ENCODE data around the gene SLC25A19.
"Not testable (repeated sequence)": the region's sequence is repeated elsewhere in the genome, so short reads cannot be mapped to it uniquely, and the experiment has no call there.

Gene SLC25A19

DNA sequence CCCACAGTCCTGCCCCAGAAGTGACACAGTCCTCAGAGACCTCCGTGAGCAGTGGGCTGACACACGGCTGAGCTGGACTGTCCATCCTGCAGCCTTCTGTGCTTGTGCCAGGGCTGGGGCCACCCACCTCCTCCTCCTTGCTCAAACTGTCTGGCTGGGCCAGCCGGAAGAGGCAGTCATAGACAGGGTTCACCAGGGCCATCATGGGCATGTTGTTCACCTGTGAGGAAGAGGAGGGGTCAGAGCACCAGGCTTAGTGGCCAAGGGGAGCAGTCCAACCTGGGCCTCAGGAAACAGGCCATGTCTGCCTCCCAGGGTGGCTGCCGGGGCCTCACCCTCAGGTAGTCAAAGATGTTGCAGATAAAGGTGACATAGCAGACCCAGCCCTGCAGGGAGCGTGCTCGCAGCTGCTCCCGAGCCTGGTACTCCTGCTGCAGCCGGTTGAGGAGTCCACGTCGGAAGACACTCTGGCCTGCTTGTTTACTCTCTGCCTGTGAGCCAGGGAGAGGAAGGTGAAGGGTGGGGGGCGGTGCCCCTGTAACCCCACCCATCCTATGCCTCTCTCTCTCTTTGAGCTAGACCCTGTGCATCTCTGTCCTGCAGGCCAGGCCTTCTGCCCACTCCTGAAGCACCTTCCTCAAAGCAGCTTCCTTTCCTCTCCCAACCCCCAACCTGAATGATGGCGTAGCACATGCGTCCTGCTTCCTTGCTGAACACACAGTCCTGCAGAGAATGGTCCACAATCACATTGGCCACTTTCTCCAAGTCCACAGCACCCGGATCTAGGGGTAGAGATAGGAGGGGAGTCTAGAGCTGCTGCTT lies 21.6 kb downstream of the SLC25A19 start:
- H2AFZ ChIP-seq (ENCODE audit: low read length, unreplicated experiment): no peak overlapping the region
- peaks cover 9% of the 10 kb centered on the region for H3K79me2 ChIP-seq (ENCODE audit: control insufficient read depth, insufficient read depth, low read length, unreplicated experiment)
- no peak overlapping the region for H3K4me3 ChIP-seq (ENCODE audit: low read depth, low read length)
- no peak overlapping the region for H3K27ac ChIP-seq (ENCODE audit: low read depth, low read length)
- H3K27me3 ChIP-seq (ENCODE audit: insufficient read depth, low read length): no peaks in the 10 kb centered on the region
- H3K36me3 ChIP-seq (ENCODE audit: insufficient read depth, low read length): peaks cover 9% of the 10 kb centered on the region; the same call in 1 of the 2 replicates
- H3K4me1 ChIP-seq (ENCODE audit: control insufficient read depth, insufficient read depth, low read length, unreplicated experiment): peaks cover 20% of the 10 kb centered on the region

DNA sequence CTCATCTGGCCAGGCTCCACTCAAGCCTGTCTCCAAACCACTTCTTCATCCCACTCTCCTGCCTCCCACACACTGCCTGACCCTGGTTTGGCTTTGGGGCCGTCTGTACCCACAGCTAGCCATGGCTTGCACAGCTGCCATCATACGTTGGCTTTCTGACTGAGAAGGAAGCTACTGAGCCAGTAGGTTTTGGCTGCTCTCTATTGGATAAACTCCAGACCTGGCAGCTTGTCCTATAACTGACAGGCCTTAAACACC lies 22.2 kb downstream of the SLC25A19 start:
- H3K27ac ChIP-seq (ENCODE audit: low read depth, low read length): no peak overlapping the region
- peaks cover 15% of the 10 kb centered on the region for H3K79me2 ChIP-seq (ENCODE audit: control insufficient read depth, insufficient read depth, low read length, unreplicated experiment)
- H3K27me3 ChIP-seq (ENCODE audit: insufficient read depth, low read length): no peaks in the 10 kb centered on the region
- H2AFZ ChIP-seq (ENCODE audit: low read length, unreplicated experiment): no peak overlapping the region
- no peak overlapping the region for H3K4me3 ChIP-seq (ENCODE audit: low read depth, low read length)
- peaks cover 9% of the 10 kb centered on the region; the same call in 1 of the 2 replicates for H3K36me3 ChIP-seq (ENCODE audit: insufficient read depth, low read length)
- H3K4me1 ChIP-seq (ENCODE audit: control insufficient read depth, insufficient read depth, low read length, unreplicated experiment): peaks cover 17% of the 10 kb centered on the region

DNA sequence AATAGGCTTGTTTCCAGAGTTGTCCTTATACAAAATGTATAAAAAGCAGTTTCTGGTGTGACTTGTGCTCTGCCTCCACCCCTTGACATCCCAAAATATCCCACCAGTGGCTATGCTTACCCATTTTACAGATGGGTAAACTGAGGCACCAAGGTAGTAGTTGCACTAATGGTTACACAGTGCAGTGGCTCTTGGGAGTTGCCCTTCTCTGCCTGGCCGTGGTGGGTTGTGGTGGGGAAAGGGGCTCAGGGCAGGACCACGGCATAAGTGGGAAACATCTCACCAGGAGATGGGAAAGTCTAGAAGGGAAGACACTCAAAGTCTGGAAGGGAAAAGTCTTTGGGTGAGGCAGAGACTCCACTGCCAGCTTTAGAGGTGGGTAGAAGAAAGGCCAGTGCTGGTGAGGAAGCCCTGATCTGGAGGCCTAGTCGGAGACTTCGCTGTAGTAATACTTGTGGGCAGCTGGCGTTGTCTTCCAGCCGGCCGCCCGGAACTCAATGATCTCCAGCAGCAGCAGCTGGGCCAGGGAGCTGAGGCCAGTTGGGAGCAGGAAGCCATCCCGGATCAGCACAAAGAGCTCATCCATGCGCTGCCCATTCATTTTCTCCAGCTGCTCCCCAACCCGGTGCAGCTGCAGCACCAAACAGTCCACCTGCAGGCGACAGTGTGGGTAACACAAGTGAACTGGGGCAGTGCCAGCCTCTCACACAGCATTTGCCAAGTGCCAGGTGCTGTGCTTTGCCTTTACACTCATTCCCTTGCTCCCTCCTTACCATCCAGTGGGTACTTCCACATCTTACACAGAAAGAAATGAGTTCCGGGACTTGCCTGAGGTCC lies 22.7 kb downstream of the SLC25A19 start:
- no peak overlapping the region for H2AFZ ChIP-seq (ENCODE audit: low read length, unreplicated experiment)
- peaks cover 9% of the 10 kb centered on the region; the same call in 1 of the 2 replicates for H3K36me3 ChIP-seq (ENCODE audit: insufficient read depth, low read length)
- no peaks in the 10 kb centered on the region for H3K27me3 ChIP-seq (ENCODE audit: insufficient read depth, low read length)
- H3K79me2 ChIP-seq (ENCODE audit: control insufficient read depth, insufficient read depth, low read length, unreplicated experiment): peaks cover 19% of the 10 kb centered on the region
- H3K27ac ChIP-seq (ENCODE audit: low read depth, low read length): no peak overlapping the region
- peaks cover 13% of the 10 kb centered on the region for H3K4me1 ChIP-seq (ENCODE audit: control insufficient read depth, insufficient read depth, low read length, unreplicated experiment)
- no peak overlapping the region for H3K4me3 ChIP-seq (ENCODE audit: low read depth, low read length)

DNA sequence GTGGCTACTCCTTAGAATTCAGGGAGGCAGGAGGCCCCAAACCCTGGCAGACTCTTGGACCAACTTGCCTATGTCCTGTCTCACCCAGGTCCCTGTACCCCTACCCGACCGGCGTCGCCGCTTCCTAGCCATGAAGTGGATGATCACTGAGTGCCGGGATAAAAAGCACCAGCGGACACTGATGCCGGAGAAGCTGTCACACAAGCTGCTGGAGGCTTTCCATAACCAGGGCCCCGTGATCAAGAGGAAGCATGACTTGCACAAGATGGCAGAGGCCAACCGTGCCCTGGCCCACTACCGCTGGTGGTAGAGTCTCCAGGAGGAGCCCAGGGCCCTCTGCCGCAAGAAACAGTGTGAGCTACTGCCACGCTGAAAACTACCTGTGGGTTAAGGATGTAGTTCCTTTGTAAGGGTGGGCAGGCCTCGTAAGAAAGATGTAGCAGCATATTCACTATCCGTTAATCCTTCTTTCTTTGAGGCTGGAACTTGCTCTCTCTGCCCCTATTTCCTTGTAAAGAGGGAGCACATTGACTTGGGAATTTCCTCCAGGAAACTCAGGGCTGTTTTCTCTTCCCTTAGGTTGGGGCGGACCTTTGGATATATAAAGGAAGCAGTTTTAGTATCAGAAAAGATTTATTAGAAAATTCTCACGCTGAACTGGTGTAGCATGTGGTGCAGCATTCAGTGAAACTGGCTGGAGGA lies 23.5 kb downstream of the SLC25A19 start:
- no peak overlapping the region for H3K4me3 ChIP-seq (ENCODE audit: low read depth, low read length)
- H3K27me3 ChIP-seq (ENCODE audit: insufficient read depth, low read length): no peaks in the 10 kb centered on the region
- peaks cover 9% of the 10 kb centered on the region; the same call in 1 of the 2 replicates for H3K36me3 ChIP-seq (ENCODE audit: insufficient read depth, low read length)
- no peak overlapping the region for H3K27ac ChIP-seq (ENCODE audit: low read depth, low read length)
- H2AFZ ChIP-seq (ENCODE audit: low read length, unreplicated experiment): no peak overlapping the region
- peaks cover 24% of the 10 kb centered on the region for H3K79me2 ChIP-seq (ENCODE audit: control insufficient read depth, insufficient read depth, low read length, unreplicated experiment)
- H3K4me1 ChIP-seq (ENCODE audit: control insufficient read depth, insufficient read depth, low read length, unreplicated experiment): peaks cover 13% of the 10 kb centered on the region

DNA sequence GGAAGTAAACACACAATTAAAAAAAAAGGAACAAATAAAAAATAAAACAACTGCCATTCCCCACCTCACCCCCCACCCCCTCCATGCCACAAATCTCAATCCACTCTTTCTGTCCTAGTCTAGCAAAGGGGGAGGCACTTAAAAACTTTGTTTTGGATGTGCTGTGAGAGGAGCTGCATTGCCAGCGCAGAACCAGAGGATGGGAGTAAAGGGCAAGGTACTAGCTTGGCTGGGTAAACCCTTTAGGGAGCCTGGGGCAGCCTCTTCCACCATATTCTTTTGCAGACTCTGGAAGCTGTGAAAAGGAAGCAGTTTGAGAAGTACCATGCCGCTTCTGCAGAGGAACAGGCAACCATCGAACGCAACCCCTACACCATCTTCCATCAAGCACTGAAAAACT lies 26.2 kb downstream of the SLC25A19 start:
- H2AFZ ChIP-seq (ENCODE audit: low read length, unreplicated experiment): no peak overlapping the region
- H3K4me3 ChIP-seq (ENCODE audit: low read depth, low read length): peak overlapping the region; percentile 94
- H3K79me2 ChIP-seq (ENCODE audit: control insufficient read depth, insufficient read depth, low read length, unreplicated experiment): peaks cover 50% of the 10 kb centered on the region
- H3K36me3 ChIP-seq (ENCODE audit: insufficient read depth, low read length): peaks cover 9% of the 10 kb centered on the region; the same call in 1 of the 2 replicates
- no peaks in the 10 kb centered on the region for H3K27me3 ChIP-seq (ENCODE audit: insufficient read depth, low read length)
- peaks cover 17% of the 10 kb centered on the region for H3K4me1 ChIP-seq (ENCODE audit: control insufficient read depth, insufficient read depth, low read length, unreplicated experiment)
- no peak overlapping the region for H3K27ac ChIP-seq (ENCODE audit: low read depth, low read length)

DNA sequence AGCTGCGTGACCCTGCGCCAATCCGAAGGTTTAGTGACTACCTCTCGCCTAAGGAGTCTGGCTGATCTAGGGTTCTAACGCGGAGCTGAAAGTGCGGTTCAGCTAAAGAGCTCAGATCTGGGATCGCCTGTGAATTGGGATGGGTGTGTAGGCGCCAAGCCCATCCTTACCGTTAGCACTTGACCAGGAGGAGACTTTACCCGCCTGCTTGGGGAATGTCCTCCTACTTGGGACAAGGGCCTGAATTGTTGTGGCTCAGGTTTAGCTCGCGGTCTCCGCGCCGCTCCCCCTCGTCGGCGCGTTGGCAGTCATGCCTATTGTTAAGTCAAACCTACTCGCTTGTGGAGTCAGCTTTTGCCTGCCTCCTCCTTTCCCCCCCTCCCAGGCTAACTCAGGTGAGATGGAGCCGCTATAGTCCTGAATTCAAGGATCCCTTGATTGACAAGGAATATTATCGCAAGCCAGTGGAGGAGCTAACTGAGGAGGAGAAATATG lies 27.1 kb downstream of the SLC25A19 start:
- peaks cover 17% of the 10 kb centered on the region for H3K4me1 ChIP-seq (ENCODE audit: control insufficient read depth, insufficient read depth, low read length, unreplicated experiment)
- H2AFZ ChIP-seq (ENCODE audit: low read length, unreplicated experiment): peak overlapping the region; percentile 95
- H3K79me2 ChIP-seq (ENCODE audit: control insufficient read depth, insufficient read depth, low read length, unreplicated experiment): peaks cover 56% of the 10 kb centered on the region
- H3K27ac ChIP-seq (ENCODE audit: low read depth, low read length): peak overlapping the region; percentile 94
- H3K36me3 ChIP-seq (ENCODE audit: insufficient read depth, low read length): peaks cover 9% of the 10 kb centered on the region; the same call in 1 of the 2 replicates
- H3K4me3 ChIP-seq (ENCODE audit: low read depth, low read length): peak overlapping the region; percentile 94
- H3K27me3 ChIP-seq (ENCODE audit: insufficient read depth, low read length): no peaks in the 10 kb centered on the region

DNA sequence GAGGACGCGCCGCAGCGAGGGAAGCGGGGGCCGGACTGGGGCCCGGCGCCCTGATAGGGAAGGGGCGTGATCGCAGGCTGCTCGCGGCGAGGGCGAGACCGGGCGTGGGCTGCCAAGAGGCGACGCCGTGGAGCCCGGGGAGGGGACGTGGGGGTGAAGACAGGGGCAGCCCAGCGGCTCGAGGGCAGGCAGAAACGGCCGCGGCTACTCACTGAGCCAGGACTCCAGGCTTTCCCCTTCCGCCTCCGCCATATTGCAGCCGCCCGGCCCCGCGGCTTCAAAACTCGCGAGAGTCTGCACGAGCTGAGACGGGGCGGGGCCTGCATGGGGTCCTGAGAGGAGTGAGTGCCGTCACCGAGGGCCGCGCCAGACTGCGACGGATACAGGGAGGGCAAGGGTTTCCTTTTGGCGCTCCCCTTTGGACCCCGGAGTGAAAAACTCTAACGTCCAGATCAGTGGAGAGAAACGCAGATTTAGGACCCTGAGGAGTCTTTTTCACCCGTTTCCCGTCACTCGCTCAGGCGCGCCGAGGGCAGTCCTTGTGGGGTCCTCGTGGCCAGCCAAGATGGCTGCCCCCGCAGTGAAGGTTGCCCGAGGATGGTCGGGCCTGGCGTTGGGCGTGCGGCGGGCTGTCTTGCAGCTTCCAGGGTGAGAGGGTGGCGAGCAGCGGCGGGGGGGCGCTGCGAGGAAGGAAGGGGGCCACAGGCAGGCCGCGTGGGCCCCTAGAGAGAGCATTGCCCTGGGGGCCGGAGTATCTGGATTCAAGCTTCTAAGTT lies 27.7 kb downstream of the SLC25A19 start, which contains the start of the genes GGA3 and MRPS7:
Gene GGA3, minus strand, starts transcription at position 271 of the 776 bp plus-strand sequence. Its CDS starts 19 bp downstream, at position 252.
Gene MRPS7, plus strand, starts transcription at position 544 of the 776 bp plus-strand sequence. Its CDS starts 22 bp downstream, at position 566.
- Histone ChIP-seq H2AFZ (ENCODE audit: low read length, unreplicated experiment) (peak within 1 kb of the TSS; percentile 95), H3K36me3 (ENCODE audit: insufficient read depth, low read length) (peaks cover 9% of the 10 kb centered on the region; the same call in 1 of the 2 replicates), H3K4me3 (ENCODE audit: low read depth, low read length) (peak within 1 kb of the TSS; percentile 94), H3K27ac (ENCODE audit: low read depth, low read length) (peak within 1 kb of the TSS; percentile 94), H3K4me1 (ENCODE audit: control insufficient read depth, insufficient read depth, low read length, unreplicated experiment) (peaks cover 17% of the 10 kb centered on the region), H3K79me2 (ENCODE audit: control insufficient read depth, insufficient read depth, low read length, unreplicated experiment) (peaks cover 56% of the 10 kb centered on the region), H3K27me3 (ENCODE audit: insufficient read depth, low read length) (no peaks in the 10 kb centered on the region)

DNA sequence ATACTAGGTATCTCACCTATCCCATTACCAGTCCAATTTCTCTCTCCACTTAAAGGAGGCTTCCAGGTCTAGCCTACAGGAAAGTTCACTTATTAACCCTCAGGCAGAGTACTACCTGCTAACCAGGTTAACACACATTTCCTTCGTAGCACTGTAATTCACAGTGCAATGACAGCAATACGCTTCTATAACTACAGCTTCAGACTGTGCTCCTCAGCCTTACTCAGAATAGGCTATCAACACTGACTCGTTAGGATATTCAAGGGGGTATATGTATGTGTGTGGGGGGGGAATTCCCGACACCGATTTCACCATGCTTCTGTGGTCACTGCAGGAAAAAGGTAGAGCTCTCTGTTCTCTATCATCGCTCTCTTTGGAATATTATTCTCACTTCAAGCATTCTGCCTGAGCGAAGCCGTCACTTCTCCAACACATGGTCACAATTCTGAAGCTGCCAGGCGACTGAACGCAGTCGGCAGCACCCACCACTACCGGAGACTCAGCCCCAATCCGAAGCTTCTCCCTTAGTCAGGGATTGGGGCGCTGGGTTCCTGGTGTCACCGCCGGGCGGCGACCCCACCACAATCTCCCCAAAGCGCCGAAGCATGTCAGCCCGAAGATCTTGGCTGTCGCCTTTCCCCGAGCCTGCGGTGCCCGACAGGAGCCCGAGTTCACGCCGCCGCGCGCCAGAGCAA lies 28.4 kb downstream of the SLC25A19 start:
- H3K27ac ChIP-seq (ENCODE audit: low read depth, low read length): peak overlapping the region; percentile 94

DNA sequence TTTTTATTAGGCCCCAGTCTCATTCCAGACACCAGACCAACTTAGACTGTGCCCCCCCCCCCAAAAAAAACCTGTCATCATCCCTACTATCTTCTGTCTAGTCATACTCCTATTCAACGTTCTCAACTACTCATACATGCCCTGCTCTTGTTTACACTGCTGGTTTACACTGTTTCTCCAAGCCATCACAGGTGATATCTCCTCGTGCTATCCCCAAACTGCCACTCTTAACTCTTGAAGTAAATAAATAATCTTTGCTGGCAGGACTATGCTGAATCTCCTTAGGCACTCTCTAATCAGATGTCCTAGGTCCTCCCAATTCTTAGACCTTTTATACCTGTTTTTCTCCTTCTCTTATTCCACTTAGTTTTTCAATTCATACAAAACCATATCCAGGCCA lies 32.0 kb downstream of the SLC25A19 start:
- not testable (repeated sequence) for H3K4me3 ChIP-seq (ENCODE audit: low read depth, low read length); H3K36me3 ChIP-seq (ENCODE audit: insufficient read depth, low read length); H3K4me1 ChIP-seq (ENCODE audit: control insufficient read depth, insufficient read depth, low read length, unreplicated experiment); H3K27me3 ChIP-seq (ENCODE audit: insufficient read depth, low read length); H2AFZ ChIP-seq (ENCODE audit: low read length, unreplicated experiment); H3K27ac ChIP-seq (ENCODE audit: low read depth, low read length)
- peaks cover 50% of the 10 kb centered on the region for H3K79me2 ChIP-seq (ENCODE audit: control insufficient read depth, insufficient read depth, low read length, unreplicated experiment)

More for the DNA sequence above, 28.4 kb downstream of the SLC25A19 start:
- peak overlapping the region; percentile 94 for H3K4me3 ChIP-seq (ENCODE audit: low read depth, low read length)
- peaks cover 4% of the 10 kb centered on the region; the same call in 1 of the 2 replicates for H3K36me3 ChIP-seq (ENCODE audit: insufficient read depth, low read length)
- peaks cover 60% of the 10 kb centered on the region for H3K79me2 ChIP-seq (ENCODE audit: control insufficient read depth, insufficient read depth, low read length, unreplicated experiment)
- H3K4me1 ChIP-seq (ENCODE audit: control insufficient read depth, insufficient read depth, low read length, unreplicated experiment): peaks cover 17% of the 10 kb centered on the region
- peak overlapping the region; percentile 35 for H2AFZ ChIP-seq (ENCODE audit: low read length, unreplicated experiment)
- no peaks in the 10 kb centered on the region for H3K27me3 ChIP-seq (ENCODE audit: insufficient read depth, low read length)

All from ACC112 (cell line).